ENCODE data around the gene ERMAP. TPM values are rescaled to one million over a fixed set of nuclear protein-coding genes. Genes with fewer than 3 reads are reported as not detected.

ERMAP gene, protein sequence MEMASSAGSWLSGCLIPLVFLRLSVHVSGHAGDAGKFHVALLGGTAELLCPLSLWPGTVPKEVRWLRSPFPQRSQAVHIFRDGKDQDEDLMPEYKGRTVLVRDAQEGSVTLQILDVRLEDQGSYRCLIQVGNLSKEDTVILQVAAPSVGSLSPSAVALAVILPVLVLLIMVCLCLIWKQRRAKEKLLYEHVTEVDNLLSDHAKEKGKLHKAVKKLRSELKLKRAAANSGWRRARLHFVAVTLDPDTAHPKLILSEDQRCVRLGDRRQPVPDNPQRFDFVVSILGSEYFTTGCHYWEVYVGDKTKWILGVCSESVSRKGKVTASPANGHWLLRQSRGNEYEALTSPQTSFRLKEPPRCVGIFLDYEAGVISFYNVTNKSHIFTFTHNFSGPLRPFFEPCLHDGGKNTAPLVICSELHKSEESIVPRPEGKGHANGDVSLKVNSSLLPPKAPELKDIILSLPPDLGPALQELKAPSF
- 10 to 100 TPM; 19.5 to 26.1 (median 24.3) TPM for polyA plus RNA-seq (ENCODE audit: insufficient read length in 3 of 3)
- long read RNA-seq, donor 1, partial matches to known transcripts = 0 of 1 reads
- long read RNA-seq, donor 1, other reads (novel, unspliced or antisense) = 0 of 1 reads
- long read RNA-seq, donor 2, partial matches to known transcripts = 0 of 1 reads
- long read RNA-seq, donor 2, other reads (novel, unspliced or antisense) = 0 of 1 reads
- long read RNA-seq, donor 3 = 0 reads
- long read RNA-seq, donor 4 = 0 reads
- long read RNA-seq, donor 5, partial matches to known transcripts = 0 of 1 reads
- long read RNA-seq, donor 5, other reads (novel, unspliced or antisense) = 0 of 1 reads
- long read RNA-seq, donor 6, partial matches to known transcripts = 0 of 1 reads
- long read RNA-seq, donor 6, other reads (novel, unspliced or antisense) = 0 of 1 reads
- long read RNA-seq, donor 7 = 0 reads
- long read RNA-seq, donor 8 = 0 reads
- long read RNA-seq, donor 9 = 0 reads
- long read RNA-seq, donor 10, partial matches to known transcripts = 17 of 18 reads
- long read RNA-seq, donor 10, other reads (novel, unspliced or antisense) = 0 of 18 reads
- long read RNA-seq, donor 11 = 0 reads
- long read RNA-seq, donor 12, partial matches to known transcripts = 0 of 1 reads
- long read RNA-seq, donor 12, other reads (novel, unspliced or antisense) = 0 of 1 reads
- long read RNA-seq, donor 13 = 0 reads
- long read RNA-seq, donor 14 = 0 reads
- long read RNA-seq, donor 15, partial matches to known transcripts = 0 of 1 reads
- long read RNA-seq, donor 15, other reads (novel, unspliced or antisense) = 0 of 1 reads
- long read RNA-seq, donor 16 = 0 reads

DNA sequence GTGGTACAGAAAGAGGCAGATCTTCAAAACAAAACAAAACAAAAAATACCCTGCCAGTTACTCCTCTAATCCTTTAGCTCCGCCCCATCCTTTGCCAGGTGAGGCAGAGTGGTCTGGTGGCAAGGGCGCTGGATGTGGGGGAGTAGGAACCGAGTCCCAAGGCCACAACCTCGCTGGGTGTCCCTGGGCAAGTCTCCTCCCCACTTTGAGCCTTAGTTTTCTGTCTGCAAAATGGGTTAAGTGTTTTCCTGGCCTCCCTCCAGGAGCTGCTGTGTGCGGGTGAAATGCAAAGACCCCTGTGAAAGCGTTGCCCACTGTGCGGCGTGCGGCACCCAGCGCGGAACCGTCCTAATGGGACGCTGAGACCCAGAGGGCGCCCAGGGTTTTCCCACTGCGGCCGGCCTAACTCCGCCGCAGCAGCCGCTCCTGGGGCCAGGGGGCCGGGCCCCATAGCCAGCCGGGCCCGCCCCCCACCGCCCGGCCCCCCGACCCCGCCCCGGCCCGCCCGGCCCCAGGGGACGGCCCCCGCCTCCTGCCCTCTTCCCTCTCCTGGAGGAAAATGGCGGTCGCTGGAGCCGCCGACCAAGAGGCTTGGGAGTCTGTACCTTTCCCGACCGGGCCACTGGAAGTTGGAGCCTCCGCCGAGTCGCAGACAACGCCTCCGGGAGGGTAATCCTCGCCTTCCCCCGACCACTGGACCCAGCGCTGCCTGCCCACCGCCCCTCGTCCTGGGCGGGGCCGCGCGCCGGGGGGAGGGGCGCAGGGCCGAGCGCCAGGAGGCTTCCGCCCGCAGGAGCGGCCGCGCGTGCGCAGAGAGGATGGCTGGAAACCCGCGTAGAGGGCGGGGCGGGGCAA lies at the start of gene ERMAP, which contains the start of gene SVBP:
TSS of gene ERMAP (plus strand) at position 538 of the 855 bp plus-strand sequence. CDS start 13,327 bp downstream, outside the sequence.
TSS of gene SVBP (minus strand) at position 813 of the 855 bp plus-strand sequence. CDS start 853 bp downstream, outside the sequence.
- peak; percentile 90 for DNase-seq

DNA sequence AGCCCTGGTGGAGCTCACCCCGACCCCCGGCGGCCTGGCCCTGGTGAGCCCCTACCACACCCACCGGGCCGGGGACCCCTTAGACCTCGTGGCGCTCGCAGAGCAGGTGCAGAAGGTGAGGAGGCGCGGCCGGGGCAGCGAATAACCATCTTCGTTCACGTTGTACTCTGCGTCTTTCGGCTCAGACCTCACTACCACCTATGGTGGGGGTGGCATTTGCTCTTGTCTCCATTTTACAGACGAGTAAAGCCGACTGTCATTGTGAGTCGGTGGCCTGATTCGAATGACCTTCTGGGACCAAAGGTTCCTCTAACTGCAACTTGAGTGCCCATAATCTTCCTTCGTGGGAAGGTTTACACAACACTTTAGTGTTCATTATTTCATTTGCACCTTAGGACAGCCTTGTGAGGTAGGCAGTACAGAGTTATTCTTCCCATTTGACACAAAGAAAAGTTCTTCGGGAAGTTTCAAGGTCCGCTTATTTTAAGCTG lies 49.4 kb upstream of the ERMAP start:
- no peak for DNase-seq

DNA sequence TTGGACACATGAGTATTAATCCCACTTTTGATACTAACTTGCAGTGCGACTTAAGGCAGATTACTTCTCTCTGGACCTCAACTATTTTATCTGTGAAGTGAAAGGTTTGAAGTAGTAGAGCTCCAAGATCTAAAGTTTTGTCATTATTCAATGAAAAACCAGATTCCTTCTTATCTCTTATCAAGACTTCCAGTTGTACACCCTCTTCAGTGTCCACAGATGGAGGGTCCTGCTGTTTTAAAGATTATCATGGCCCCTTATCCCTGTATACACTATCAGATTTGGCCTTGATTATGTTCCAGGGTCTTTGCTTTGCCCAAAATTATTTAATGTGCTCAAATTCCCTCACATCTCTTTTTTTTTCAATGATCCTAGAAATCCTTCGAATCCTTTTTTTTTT lies 48.8 kb upstream of the ERMAP start:
- no peak for DNase-seq

DNA sequence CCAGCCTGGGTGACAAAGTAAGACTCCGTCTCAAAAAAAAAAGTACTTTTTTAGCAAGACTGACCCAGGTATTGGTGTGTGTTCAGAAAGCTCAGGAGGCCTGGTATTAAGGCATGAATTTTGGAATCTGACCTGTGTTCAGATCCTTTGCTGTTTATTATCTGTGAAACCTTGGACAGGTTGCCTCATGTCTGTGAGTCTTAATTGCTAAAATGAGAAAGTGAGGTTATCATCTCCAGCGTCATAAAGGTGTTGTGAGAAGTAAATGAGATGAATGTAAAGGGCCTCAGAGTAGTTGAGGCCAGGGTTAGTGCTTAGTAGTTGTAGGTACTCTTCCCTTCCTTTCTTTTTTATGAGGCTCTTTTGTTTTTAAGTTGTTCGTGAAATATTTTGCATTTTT lies 47.1 kb upstream of the ERMAP start:
- no peak for DNase-seq

DNA sequence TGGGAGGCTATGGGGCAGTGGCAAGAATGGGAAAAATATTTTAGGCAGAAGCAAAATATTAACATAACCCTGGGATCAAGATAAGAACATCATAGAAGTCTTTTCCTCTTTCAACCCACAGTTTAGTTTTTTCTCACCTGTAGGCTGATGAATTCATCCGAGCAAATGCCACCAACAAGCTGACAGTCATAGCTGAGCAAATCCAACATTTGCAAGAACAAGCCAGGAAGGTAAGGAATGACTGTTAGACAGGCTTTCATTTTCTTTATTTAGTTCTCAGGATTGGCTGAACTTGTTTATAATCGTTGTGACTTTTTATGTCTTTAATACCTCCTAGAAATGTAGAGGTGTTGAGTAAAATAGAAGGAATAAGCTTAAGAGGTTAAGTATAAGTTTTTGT lies 43.5 kb upstream of the ERMAP start:
- DNase-seq = no peak

DNA sequence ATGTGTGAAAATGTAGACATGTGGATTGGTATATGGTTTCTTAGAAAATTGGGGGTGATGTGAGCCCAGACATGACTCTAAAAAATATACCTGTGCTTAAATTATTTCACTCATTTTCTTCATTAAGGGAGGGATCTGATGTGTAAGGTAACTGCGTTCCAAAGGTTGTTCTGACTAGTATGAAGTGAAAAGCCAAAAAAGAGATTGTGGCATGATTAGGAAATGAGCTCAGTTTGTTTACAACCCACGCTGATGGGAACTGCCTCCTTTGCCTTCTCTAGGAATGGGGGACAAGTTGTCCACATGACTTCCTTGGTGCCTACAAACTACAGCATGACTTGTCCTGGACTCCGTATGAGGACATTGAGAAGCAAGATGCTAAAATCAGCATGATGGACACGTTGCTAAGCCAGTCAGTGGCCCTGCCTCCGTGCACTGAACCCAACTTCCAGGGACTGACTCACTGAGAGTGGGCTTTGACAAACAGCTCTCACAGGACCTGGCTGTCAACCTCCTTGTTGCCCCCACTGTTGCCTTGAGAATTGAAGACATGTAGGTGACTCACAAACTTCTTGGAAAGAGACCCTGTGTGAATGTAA lies 41.9 kb upstream of the ERMAP start:
- no peak for DNase-seq

DNA sequence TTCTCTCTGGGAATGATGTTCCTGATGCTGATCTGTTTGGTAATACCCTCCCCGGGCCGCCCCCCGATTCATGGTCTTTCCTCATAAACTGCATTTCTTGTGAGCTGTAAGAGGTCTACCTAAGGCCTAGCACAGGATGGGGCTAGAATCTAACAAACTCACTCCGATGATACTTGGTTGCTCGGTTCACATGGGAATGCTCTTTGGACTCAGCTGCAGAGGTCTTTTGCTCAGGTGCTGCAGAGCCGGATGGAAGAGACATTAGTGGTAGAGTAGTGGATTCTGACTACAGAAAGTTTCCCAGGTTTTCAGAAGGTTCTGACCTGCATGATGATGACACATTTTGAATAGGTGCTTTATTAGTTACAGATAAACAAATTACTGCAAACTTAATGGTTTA lies 40.4 kb upstream of the ERMAP start:
- DNase-seq = no peak

DNA sequence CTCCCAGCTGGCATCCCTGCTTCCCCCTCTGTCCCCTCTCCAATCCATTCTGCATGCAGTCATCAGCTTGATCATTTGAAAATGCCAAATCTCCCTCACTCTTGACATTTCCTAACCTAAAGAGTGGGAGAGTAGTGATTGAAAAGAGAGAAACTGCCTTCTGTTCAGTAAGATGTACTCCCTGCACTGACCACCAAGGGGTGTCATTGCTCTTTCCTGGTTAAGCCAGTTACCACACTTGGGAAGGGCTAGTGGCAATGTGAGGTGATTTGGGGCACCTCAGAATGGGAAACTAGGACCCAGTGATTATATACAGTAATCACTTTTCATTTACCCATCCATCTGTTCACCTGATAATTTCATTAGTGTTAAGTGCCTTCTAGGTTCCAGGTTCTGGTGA lies 39.1 kb upstream of the ERMAP start:
- DNase-seq = no peak

DNA sequence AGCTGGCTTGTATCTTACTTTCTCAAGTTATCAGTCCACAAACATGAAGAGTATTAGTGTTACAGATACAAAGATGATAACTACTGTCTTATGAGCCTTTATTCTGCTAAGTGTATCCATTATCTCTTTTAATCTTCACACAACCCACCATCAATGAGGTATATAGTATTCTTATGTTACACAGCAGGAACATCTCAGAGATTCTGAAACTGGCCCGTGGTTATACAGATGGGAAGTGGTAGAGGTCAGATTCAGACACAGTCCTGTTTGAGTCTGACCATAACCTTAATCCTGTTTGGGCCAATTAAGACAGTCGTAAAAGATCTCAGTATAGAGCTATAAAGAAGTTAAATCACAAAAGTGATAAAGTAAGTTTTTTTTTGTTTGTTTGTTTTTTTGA lies 37.2 kb upstream of the ERMAP start:
- no peak for DNase-seq

DNA sequence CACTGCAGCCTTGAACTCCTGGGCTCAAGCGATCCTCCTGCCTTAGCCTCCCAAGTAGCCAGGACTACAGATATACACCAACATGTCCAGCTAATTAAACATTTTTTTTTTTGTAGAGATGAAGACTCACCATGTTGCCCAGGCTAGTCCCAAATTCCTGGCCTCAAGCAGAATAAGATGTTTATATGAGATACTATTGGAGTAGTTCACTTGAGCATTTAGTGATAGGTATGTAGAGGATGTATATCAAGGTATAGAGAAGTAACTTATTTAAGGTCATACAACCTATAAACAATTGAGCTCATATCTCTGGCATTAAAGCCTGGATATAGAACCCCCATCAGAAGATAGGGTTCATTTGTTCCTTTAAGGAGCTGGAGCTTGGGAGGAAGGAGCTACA lies 36.7 kb upstream of the ERMAP start:
- no peak for DNase-seq

DNA sequence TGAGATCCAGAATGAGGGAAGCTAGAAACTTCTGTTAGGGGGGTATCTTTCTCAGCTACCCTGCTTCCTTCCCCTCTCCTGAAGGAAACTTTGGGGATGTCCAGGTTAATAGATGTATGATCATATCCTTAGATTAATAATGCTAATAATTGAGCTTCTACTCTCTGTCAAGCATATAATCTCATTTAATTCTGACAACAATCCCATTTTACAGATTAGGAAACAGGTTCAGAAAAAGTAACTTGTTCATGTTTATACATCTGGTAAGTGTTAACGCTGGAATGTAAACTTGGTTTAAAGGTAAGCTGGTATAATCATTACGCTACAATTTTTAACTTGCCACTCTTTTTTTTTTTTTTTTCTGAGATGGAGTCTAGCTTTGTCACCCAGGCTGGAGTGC lies 33.8 kb upstream of the ERMAP start:
- no peak for DNase-seq

DNA sequence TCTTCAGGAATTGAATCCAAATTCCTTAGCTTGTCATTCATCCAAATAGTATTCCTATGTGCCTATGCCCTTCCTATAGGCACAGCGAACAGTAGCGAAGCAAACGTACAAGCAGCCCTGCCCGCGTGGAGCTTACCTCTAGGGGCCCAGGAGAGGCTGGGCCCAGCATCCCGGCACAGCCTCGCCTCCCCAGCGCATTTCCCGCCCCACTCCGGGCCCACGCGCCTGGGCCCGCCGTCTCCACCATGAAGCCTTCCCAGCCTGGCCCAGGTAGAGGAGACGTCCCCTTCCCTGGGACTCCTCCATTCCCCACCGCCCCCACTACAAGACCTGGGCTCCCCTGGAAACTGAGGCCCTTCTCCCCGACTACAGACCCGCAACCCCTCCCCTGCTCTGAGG lies 32.4 kb upstream of the ERMAP start:
- DNase-seq = no peak

DNA sequence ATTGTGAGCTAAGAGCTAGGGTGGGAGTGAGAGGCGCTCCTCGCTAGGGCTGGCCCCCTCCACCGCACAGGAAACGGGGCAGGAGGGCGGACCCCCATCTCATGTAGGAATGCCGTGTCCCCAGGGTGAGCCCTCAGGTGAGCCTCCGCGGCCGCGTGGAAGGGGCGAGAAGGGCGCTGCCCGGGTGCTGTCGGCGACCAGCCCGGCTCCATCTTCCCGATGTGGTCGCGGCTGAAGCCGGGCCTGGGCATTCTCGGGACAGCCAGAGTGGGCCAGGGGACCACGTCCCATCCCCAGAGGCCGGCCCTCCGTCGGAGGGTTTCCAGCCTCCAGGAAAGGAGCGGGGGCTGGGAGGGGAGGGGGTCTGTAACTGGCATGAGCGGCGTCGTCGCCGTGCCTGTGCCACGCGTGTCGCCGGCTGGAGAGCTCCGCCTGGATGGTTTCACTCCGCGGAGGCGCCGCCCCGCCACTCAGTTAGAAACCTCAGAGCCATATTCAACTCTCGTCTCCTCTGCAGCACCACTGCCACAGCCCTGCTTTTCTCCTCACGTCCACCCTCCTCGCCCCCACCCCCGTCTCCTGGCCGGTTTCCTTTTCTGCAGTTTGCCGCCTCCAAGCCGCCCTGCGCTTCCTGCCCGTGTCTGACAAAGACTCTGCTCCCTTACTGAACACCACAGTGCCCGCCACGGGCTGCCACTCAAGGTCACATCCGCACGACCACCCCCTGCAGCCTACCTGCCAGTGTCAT lies 31.8 kb upstream of the ERMAP start, which contains the start of gene TMEM269:
TSS of gene TMEM269 (plus strand) at position 46 of the 748 bp plus-strand sequence. CDS start 4,903 bp downstream, outside the sequence.
- no peak for DNase-seq

DNA sequence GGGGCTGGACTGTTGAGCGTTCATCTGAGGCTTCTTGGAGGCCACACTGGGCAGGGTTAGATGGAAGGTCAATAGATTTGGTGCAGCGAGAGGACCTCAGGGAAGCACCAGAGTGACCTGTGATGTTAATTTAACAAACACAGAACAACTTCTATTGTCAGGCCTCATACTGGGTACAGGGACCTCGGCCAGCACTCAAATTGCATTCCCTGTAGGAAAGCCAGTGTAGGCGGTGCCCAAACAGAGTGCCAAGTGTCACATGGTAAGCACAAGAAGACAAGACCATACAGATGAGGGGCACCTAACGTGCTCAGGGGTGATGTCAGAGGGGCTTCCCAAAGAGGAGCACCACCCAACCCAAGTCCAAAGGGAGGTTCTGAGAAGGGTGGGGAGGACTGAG lies 30.8 kb upstream of the ERMAP start:
- DNase-seq = no peak

DNA sequence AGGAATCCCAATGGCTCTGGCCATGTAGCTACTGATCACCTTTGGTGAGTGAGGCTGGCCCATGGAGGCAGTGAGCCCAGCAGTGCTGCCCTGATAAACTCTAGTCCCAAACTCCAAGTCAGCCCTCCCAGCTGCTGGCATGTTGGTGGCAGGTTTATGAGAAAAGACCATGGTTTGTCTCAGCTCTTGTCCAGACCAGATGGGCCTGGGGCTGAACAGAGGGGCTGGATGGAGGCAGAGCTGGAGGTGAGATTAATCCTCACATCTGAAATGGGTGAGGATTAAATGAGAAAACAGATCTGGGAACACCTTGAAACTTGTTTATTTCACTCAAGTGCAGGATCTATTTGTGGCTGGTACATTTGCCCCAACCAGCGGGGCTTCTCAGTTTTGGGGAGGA lies 28.9 kb upstream of the ERMAP start:
- no peak for DNase-seq

DNA sequence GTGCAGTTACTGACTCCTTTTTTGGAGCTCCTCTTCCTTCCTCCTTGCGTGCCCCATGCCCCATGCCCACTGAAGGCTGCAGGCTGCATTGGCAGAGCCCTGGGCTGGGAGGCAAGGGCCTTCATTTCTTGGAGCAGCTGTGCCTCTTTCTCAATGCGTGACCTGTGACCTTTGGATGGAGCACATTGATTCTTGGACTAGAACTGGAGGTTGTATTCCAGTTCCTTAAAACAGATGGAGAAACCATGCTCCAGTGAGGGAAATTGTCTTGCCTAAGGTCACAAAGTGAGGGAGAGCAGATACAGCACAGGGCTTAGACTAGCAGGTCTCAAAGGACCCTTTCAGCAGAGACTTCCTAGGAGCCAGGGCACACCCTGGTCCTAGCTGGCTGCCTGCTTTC lies 23.1 kb upstream of the ERMAP start:
- no peak for DNase-seq

DNA sequence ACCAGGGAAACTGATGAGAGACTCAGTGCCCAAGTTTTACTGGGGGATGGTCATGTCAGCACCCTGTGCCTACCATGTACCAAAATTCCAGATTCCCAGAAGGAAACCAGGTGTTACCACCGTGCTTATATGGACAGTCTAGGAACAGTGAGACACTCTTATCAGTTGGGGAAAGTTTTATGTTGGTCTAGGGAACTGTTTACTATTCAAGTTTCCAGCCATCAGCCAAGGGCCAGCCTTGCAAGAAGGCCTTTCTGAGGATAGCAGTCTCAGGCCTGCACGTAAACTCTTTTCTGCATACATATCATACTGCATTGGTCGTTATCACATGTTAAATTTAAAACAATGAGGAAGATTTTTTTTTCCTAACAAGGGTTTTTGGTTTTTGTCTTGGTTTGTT lies 19.5 kb upstream of the ERMAP start:
- no peak for DNase-seq

DNA sequence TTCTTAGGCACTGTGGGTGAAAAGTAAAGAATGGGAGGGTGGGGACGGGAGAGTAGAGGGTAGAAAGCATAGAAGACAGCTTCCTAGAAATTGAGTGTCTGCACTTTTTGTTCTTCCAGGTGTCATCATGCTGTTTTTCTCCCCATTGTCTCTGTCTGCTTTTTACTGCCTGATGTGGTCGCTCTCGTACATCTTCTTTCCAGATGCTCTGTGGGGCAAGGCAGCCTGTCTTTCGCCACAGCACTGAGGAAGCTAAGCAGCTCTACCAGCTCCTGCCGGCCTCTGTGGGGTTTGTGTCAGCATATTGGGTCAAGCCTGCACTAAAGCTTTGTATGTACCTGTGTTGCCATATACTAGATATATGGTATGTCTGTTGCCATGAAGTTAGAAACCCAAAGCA lies 18.9 kb upstream of the ERMAP start:
- no peak for DNase-seq

DNA sequence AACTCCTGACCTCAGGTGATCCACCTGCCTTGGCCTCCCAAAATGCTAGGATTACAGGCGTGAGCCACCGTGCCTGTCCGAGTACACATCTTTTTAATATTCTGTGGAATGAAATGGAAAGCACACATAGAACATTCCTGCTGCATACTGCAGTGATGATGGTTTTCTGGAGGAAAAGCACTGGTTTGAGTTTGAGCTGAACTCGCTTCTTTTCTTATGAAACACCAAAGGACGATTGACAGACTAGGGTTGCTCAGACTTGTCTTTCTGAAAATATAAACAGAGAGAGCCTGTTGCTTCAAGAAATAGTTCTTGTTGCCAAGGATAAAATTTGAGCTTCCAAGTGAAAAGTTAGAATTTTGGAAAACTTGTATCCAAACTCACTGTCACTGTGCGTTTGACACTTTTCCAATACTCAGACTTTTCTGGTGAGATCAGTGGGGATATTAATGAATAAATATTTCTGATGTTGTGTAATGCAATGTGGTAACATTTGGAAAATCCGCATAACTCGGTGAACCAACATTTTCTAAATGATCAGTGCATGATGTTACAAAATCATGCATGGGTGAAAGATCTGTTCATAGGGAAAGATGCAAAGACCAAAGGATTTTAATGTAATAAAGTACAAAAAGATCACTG lies 15.0 kb upstream of the ERMAP start:
- DNase-seq = no peak
